Activated CD8-positive, alpha-beta memory T cell treated with anti-CD3 and anti-CD28 coated beads for 24 hours (primary cell): ENCODE results near the gene COL13A1.
A peak's percentile ranks its signal among the peaks of the same experiment; 100 is the strongest.

Experiments used
- DNase-seq: peaks from one replicate; pipeline ENCODE4 v3.0.0-alpha.2; 2020

The COL13A1 gene

DNA sequence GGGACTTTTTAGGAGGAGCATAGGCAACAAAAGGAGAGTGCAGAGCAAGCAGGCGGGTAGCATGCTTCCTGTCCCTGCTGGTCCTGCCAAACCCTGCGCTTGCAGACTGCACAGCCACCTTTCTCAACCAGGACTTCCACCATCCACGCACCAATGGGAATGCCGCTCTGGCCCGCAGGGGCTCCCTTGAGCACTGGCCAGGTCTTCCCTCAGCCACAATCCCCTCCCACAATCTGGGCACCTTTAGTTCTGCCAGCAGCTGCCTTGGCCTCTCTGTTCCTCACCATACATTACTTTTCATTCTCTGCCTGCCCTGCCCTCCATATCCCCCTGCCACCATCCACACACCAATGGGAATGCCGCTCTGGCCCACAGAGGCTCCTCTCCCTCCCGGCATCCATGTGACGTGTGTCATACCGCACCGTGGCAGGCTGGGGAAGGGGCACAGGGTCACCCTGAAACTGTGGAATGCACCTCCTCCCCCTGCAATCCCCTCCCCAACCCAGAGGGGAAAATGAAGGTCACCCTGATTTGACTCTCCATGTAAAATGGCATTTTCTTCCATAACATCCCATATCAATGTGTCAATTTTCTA is 153.6 kb downstream of the COL13A1 start:
- DNase-seq, result no peak

DNA sequence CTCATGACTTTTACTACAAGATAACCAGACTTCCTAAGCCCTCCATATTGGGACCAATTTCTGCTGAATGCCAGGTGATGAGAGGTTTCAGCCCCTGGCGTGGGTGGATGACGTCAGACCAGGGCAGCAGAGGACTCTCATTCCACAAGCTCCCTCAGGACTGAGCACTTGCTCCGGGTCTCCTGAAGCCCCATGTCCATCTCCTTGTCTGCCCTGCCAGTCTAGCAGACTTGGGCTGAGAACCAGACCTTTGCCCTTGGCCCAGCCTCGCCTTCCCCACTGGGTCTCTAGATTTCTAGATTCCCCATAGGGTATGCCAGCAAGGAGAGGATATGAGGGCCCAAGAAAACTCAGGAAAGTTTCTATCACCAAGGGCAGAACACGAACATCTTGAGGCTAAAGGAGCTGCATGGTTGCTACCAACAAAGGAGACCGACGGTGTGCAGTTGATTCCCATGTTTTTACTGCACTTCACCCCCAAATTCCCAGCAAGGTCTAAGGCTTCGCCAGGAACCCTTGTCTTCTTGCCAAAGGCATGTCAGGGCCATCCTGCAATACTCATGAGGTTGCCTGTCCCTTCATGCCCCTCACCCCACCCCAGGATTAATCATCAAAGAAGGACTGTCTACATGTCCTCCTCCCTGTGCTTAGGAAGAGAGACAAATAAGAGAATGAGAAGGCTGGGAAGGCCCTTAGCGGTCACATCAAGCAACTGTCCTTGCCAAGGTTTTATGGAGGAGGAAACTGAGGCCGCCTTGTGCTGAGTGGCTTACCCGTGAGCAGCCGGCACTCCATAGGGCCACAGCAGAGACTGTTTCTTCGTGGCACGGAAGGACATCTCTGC is 154.4 kb downstream of the COL13A1 start:
- DNase-seq, result no peak

- no peak for DNase-seq
Measured at GRCh38 chr10:69956741-69957230, 155.1 kb downstream of the COL13A1 start.

DNA sequence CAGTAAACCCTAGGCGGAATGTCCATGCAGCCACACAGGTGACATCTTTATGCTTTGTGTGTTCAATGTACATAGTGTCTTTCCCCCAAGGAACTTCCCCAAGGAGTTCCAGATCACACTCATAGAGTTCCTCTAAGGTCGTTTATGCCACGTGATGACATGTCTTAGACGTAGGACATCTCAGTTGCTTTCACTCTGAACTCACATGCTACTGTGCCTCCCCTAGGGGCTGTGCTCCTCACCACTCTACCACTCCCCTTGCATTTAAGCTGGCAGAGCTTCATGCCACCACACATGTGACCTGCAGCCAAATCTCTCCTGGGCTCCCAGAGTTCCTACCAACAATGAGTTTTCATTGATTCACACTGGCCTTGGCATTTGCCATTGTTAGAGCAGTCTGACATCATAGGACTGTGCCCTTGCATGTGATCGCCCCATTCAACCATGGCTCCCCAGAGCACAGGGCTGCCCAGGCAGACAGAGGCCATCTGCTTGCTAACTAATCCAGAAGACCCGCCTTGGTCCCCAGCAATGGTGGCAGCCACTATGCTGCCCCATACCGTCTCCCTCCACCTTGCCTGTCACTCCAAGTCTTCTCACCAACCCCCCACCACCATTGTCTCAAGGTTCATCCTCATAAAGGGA is 155.7 kb downstream of the COL13A1 start:
- no peak for DNase-seq

DNA sequence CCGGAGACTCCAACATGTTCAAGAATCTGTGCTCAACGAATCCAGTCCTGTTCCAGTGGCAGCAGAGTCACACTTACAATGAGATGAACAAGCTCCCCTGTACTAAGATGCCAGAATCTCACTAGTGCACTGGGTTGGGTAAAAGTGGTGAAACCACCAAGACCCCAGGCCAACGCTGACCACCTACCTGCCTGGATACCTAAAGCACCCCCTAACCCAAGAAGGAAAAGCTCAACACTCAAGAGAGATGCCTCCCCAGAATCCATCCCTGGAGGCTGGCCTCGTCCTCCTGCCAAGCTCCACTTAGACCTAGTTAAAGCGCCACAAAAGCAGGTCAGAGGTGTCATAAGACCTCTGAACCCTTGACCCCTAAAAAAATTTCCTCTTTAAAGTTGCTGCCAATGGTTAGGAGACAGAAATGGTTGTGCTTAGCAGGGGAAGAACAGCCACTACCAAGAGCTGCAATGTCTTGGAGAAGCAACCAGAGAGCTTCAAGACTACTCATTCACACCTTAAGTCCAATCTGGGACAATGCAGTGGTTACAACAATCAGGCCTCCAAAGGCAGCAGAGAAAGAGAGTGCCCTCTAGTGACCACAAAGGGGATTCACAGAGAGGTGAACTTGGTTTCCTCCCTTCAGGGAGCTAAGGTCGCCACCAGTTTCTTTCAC is 156.3 kb downstream of the COL13A1 start:
- no peak for DNase-seq

DNA sequence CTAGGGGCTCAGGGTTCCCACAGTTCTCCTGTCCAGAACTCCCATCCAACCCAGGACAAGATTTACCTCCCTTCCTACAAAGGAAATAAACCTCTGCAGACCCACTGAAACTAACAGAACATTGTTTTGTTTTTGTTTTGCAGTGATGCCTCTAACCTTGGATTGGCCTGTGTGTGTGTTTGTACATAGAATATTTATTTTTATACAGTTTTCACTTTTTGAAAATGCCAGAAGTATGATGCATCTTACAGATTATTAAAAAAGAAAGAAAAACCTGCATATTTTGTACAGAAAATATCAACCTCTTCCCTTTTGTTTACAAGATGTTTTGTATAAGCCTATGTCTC is 156.8 kb downstream of the COL13A1 start:
- DNase-seq, result no peak

- no peak for DNase-seq
Measured at GRCh38 chr10:69959911-69960310, 158.2 kb downstream of the COL13A1 start.

GRCh38 chr10:69960606-69960987 is 158.9 kb downstream of the COL13A1 start:
- no peak for DNase-seq

- DNase-seq, result peak; percentile 38
Measured at GRCh38 chr10:69960988-69961880, 159.5 kb downstream of the COL13A1 start.

GRCh38 chr10:69961881-69962745 is 160.4 kb downstream of the COL13A1 start:
- peak; percentile 47 for DNase-seq

DNA sequence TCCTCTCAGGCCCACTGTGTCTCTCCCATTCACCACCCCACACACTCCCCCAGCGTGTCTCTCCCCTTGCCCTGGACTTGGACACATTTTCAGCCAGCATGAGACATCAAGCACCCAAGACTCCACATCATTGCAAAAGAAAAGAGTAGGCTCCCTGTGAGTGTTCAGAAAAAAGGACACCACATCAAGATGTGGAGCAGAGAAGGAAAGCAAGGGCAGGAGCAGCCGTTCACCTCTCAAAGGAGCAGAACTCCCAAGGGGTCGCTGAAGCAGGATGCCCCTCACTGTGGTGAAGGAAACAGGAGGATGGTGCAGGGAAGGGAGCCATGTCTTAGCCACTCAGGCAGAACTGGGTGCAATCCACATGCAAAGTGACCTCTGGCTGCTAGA is 161.0 kb downstream of the COL13A1 start:
- peak; percentile 33 for DNase-seq

GRCh38 chr10:69963178-69963834 is 161.6 kb downstream of the COL13A1 start:
- peak; percentile 40 for DNase-seq

DNA sequence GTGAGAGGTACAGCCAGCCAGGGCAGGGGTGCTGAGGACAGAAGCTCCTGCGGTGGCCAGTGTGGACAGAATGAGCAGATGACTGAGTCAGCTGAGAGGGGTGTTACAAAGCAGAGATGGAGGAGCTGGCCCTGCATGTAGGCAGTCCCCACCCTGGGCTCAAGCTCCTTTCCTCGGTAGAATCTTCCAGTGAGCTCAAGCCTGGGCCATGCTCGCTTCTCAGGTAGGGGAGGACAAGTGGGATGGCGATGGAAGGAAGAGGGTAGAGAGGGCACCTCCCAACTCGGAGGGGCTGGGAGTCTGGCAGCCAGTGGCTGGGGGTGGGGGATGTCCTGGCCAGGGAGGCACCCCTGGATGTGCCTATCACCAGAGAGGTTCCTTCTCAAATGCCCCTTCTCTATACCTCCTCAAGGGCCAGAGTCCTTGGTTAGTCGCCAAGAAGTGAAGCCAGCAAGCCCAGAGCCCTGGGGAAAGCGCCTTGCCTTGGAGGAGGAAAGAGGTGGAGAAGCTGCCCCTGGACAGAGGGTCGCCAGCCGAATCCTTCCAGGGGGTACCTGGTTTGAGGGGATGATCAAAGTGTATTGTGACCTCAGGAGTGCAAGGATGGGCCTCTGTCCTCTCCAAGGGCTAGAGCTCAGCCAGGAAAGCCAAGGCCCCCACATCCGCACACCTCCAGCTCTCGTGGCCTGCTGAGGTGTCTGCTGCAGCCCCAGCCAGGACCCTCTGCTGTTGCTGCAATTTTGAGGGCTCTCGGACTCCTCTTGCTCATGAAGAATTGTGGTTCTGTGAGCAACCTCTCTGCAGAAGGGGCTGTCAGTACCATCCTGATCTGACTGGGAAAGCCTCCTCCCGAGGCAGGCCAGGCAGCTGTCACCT is 162.4 kb downstream of the COL13A1 start:
- DNase-seq, result no peak

GRCh38 chr10:69965086-69965485 is 163.4 kb downstream of the COL13A1 start:
- peak; percentile 19 for DNase-seq

DNA sequence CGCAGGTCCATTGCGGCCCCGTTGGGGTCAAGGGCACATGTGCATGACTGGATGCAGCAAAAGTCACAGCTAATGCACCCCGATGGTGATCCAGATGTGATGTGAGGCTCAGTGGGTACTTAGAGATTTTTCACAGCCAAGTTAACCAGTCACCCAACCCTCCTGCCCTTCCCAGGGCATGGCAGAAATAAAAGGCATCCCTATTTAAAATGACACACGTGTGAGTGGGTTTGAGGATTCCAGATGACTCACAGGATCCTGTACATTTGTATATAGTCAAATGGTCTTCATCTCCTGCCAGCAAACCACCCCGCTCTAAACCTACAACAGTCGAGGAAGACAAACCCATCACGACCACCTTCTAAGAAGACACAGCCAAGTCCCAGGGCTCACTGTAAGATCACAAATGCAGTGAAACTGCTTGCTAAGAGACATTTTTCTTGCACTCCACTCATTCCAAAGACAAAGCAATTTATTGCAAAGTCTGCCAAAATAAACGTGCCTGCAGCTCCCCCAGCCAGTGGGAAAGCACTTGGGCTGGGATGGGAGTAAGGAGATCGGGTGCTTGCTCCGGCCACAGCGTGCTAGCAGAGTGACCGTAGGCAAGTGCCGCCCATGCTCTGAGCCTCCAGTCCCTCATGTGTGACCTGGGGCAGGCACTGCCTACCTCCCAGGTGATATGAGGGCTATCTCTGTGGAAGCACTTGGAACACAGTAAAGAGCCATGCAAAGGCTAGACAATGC is 164.4 kb downstream of the COL13A1 start:
- DNase-seq, result no peak

DNA sequence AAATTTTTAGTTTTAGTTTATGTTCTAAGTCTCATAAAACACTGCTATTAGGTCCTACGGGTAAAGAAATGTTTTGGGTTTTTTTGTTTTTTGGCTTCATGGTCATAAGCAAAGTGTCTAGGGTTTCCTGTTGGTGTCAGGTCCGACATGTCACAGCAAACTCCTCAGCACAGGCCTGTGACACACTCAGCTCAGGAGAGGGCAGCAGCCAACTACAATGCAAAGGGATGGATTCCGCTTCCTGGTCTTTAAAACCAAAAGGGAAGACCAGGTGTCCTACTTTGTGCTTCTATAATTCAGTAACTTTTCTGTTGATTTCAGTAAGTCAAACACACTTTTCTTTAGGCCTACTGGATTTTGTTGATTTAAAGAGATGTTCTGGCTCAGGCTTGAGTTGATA is 167.1 kb downstream of the COL13A1 start:
- no peak for DNase-seq

DNA sequence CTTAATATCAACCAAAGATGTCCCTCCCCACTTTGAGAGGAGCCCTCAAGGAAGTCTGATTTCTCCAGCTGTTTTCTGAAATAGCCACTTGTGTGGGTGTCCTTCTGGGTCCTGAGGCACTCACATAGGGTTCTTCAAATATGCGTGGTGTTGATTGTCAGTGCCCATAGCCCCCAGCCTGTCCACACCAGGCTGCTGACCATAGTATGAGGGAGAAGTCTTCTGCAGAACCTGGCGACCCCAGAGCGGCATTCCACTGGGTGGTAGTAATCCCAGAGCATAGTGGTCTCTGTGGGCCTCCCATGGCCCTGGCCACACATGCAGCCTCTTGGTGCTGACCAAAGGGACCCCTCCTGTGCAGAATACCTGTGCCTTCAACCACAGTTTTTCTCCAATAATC is 168.3 kb downstream of the COL13A1 start:
- DNase-seq, result no peak

GRCh38 chr10:69972981-69973397 is 171.3 kb downstream of the COL13A1 start:
- no peak for DNase-seq

GRCh38 chr10:69973678-69974077 is 172.0 kb downstream of the COL13A1 start:
- DNase-seq, result no peak
